ENCODE measurements around the gene KCTD11. TPM values are rescaled to one million over a fixed set of nuclear protein-coding genes. Genes with fewer than 3 reads are reported as not detected.

The KCTD11 gene
- polyA plus RNA-seq, 1 donor (not counting 4 experiments of a cell fraction or from before 2014, with no cell fraction given), result 18.5 TPM

DNA sequence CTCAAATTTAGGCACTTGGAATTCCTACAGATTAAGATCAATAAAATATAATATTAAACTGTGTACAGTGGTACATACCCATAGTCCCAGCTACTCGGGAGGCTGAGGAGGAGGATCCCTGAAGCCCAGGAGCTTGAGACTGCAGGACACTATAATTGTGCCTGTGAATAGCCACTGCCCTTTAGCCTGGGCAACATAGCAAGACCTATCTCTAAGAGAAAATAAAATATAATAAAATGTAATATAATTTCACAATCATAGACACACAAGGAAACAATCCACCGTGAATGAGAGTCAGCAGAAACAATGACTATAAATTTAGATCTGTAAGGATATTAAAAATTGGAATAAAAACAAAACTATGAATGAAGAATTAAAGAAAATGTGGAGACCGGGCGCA lies 18.9 kb downstream of the KCTD11 start:
- TF ChIP-seq CTCF (optimal IDR thresholded peaks at IDR 0.05 in 1 of 3, IDR thresholded peaks at IDR 0.05 in 1 of 3, conservative IDR thresholded peaks at IDR 0.05 in 1 of 3; ENCODE audit: extremely low read depth in 1 of 3, insufficient read depth in 2 of 3, low read length in 3 of 3), result no peak

GRCh38 chr17:7374353-7374752 lies 22.4 kb downstream of the KCTD11 start:
- Histone ChIP-seq H3K9me3 (ENCODE audit: control insufficient read depth, low read depth, low read length) (no peaks in the 10 kb centered on the region), H2AFZ (ENCODE audit: control insufficient read depth, low read length) (no peak overlapping the region), H3K27ac (ENCODE audit: control insufficient read depth, insufficient read depth, low read length) (no peak overlapping the region), H3K27me3 (ENCODE audit: control insufficient read depth, extremely low read depth, insufficient read depth, low read length) (no peaks in the 10 kb centered on the region), H3K9me1 (ENCODE audit: control insufficient read depth, extremely low read depth, insufficient read depth, low read length) (no peaks in the 10 kb centered on the region), H3K4me2 (ENCODE audit: control insufficient read depth, extremely low read depth, insufficient read depth, low read depth, low read length) (no peak overlapping the region), H3K36me3 (ENCODE audit: control insufficient read depth in 2 of 2, extremely low read depth in 1 of 2, insufficient read depth in 2 of 2, low read length in 2 of 2) (no peaks in the 10 kb centered on the region), H4K20me1 (ENCODE audit: control insufficient read depth, extremely low read depth, insufficient read depth, low read length) (no peaks in the 10 kb centered on the region), H3K4me3 (ENCODE audit: control insufficient read depth in 2 of 3, extremely low read depth in 1 of 3, insufficient read depth in 2 of 3, low read depth in 1 of 3, low read length in 3 of 3) (no peak overlapping the region), H3K79me2 (ENCODE audit: control insufficient read depth, insufficient read depth, low read length) (no peaks in the 10 kb centered on the region), H3K9ac (ENCODE audit: control insufficient read depth, extremely low read depth, insufficient read depth, low read length) (no peak overlapping the region), H3K4me1 (ENCODE audit: control insufficient read depth, extremely low read depth, insufficient read depth, low read length) (no peaks in the 10 kb centered on the region)
- dilution Hi-C loops (cut with MboI; ENCODE audit: extremely low pct_ligation_motif_present, low sequenced_read_pairs), result no loop called here
- TF ChIP-seq CTCF (optimal IDR thresholded peaks at IDR 0.05 in 1 of 3, IDR thresholded peaks at IDR 0.05 in 1 of 3, conservative IDR thresholded peaks at IDR 0.05 in 1 of 3; ENCODE audit: extremely low read depth in 1 of 3, insufficient read depth in 2 of 3, low read length in 3 of 3) (no peak), EZH2 (IDR thresholded peaks at IDR 0.05; ENCODE audit: low read length) (no peak)
- DNase-seq (ENCODE audit: low read depth, low spot score) (no peak), FAIRE-seq (no peak)

More for the DNA sequence above, 18.9 kb downstream of the KCTD11 start:
- Histone ChIP-seq H3K79me2 (ENCODE audit: control insufficient read depth, insufficient read depth, low read length) (no peaks in the 10 kb centered on the region), H4K20me1 (ENCODE audit: control insufficient read depth, extremely low read depth, insufficient read depth, low read length) (no peaks in the 10 kb centered on the region), H3K9ac (ENCODE audit: control insufficient read depth, extremely low read depth, insufficient read depth, low read length) (no peak overlapping the region), H2AFZ (ENCODE audit: control insufficient read depth, low read length) (no peak overlapping the region), H3K27ac (ENCODE audit: control insufficient read depth, insufficient read depth, low read length) (no peak overlapping the region), H3K36me3 (ENCODE audit: control insufficient read depth in 2 of 2, extremely low read depth in 1 of 2, insufficient read depth in 2 of 2, low read length in 2 of 2) (no peaks in the 10 kb centered on the region), H3K4me2 (ENCODE audit: control insufficient read depth, extremely low read depth, insufficient read depth, low read depth, low read length) (no peak overlapping the region), H3K9me3 (ENCODE audit: control insufficient read depth, low read depth, low read length) (no peaks in the 10 kb centered on the region), H3K4me3 (ENCODE audit: control insufficient read depth in 2 of 3, extremely low read depth in 1 of 3, insufficient read depth in 2 of 3, low read depth in 1 of 3, low read length in 3 of 3) (no peak overlapping the region), H3K27me3 (ENCODE audit: control insufficient read depth, extremely low read depth, insufficient read depth, low read length) (no peaks in the 10 kb centered on the region), H3K9me1 (ENCODE audit: control insufficient read depth, extremely low read depth, insufficient read depth, low read length) (no peaks in the 10 kb centered on the region), H3K4me1 (ENCODE audit: control insufficient read depth, extremely low read depth, insufficient read depth, low read length) (no peaks in the 10 kb centered on the region)
- FAIRE-seq (no peak), DNase-seq (ENCODE audit: low read depth, low spot score) (no peak)
- dilution Hi-C loops (cut with MboI; ENCODE audit: extremely low pct_ligation_motif_present, low sequenced_read_pairs), result no loop called here

Measured in keratinocyte (primary cell).